CD4-positive, alpha-beta T cell treated with Interleukin-6 for 4 hours (primary cell): ENCODE results near the gene KCNF1.

Source experiments
- DNase-seq: peaks from one replicate; pipeline ENCODE4 v3.0.0-alpha.2; 2020; ENCODE audit warnings: mixed read lengths

Gene KCNF1

DNA sequence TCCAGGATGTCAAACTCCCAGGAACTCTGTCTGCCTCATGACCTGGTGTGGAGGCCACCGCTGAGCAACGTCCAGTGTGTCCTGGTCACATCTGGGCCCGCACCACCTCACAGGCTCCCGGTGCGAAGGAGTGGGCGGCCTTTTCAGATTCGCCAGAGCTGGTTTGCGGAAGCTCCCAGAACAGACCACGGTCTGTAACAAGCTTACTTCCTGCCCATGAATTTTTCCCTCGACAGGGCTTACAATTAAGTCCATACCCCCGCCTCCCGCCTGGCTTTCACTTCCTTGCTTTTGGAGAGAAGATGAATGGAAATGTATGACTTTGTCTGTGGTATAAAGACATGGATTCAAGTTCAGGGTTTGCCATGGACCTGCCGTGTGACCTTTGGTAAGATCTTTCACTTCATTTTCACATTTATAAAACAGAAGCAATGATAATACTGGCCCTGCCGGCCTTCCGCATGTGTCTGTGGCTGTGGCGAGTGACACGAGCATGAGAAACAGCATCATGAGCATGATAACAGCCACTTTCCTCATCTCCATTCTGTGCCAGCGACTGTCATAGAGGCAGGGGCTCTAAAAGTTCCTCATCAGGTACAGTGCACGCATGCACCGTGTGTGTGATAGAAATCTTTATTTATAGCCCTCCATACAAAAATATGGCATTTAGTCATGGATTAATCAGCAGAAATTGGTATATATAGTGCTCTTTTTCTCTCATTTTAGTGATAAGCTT, 31.0 kb upstream of the KCNF1 start:
- DNase-seq: no peak

- no peak for DNase-seq
These were observed 29.2 kb upstream of the KCNF1 start for GRCh38 chr2:10882568-10882967.

DNA sequence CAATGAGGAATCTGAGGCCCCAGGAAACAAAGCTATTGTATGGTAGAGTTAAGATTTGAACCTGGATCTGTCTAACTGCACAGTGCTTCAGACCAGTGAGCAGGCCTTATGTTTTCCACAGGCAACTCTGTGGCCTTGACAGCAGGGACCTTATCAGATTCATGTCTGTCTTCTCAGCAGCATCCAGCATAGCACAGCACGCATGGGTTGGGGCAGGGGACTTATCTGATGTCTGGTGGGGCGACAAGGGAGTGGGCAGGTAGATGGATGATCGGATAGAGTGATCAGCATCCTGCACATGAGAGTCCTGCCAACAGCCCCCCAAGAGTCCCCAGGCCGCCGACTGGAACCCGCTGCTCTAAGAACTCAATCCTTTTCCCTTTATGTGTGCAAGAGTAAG, 28.7 kb upstream of the KCNF1 start:
- no peak for DNase-seq

DNA sequence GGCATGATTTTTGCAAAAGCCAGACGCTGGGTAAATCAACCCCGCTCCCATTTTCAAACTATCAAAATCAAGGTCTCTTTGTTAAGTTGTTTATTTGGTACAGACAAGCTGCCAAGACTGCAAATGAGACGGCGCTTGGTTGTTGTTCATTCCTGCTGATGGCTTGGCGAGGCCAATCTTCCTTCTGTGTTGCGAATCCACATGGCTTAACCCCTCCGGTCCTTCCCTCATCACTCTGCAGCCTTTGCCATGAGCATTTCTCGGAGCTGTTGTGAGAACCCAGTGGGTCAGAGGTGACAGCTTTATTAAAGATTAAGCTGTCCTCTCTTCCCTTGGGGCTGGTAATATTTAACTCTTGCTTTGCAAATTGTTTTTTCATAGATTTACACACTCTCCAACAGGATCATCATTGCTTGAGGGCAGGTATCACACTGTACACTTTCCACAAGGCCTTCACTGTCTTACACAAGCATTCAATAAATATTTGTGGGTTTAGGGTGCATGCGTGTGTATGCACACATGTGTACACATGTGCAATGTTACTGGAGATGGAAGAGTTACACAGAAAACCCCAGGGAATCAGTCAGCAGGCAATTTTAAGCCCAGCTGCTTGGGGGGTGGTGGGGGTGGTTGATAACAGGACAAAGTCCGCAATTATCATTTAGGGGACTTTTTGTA, 27.8 kb upstream of the KCNF1 start:
- no peak for DNase-seq

GRCh38 chr2:10884574-10884975, 27.2 kb upstream of the KCNF1 start:
- DNase-seq: no peak

DNA sequence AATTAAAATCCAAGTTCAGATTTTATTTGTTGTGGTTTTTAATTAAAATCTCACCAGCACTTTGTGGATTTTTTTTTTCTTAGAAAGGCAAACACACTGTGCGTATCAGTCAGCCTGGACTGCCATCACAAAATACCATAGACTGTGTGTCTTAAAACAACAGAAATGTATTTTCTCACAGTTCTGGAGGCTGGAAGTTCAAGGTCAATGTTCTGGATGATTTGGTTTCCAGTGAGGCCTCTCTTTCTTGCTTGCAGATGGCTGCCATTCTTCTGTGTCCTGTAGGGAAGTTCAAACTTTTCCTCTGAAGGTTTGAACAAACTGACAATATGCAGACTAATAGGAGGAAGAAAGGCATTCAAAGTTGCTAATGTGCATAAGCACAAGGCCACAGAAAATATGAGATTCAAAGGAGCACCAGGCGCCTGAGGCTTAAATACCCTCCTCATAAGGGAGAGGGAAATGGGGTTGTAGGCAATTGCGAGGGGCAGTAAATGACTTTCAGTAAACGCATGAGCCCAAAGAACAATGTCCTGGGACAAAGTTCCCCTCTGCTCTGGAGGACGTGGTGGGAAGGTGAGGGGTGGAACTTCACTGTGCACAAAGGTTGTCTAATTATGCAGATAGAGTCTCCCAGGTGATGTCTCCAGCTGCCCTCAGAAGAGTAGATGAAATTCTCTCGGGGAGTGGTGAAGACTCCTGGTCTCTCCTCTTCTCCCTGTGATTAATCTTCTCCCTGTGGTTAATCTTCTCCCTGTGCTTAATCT, 26.5 kb upstream of the KCNF1 start:
- no peak for DNase-seq

GRCh38 chr2:10887476-10887875, 24.3 kb upstream of the KCNF1 start:
- DNase-seq: no peak

DNA sequence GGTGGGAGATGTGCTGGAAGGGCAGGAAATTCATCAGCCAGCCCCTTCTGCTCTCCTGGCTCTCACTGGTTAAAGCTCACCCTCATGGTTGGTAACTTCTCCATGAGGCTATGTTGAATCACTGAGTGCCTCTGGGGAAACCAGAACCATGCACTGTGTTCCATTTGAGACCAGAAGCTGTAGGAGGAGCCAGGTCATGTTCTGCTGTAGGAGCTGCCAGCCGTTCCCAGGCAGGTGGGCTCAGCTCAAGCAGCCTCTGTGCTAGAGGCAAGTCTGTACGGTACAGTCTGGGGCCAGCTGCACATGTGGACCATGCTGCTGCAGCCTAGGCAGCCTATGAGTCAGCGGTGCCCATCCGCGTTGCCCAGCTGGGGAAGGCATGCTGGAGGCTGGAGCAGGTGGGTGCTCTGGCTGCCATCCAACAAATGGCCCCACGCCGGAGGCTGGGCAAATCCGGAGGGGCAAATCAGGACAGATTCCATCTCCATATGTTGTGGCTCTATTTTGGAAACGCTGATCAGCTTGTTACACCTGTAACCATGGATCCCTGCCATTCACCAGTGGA, 22.0 kb upstream of the KCNF1 start:
- DNase-seq: no peak

DNA sequence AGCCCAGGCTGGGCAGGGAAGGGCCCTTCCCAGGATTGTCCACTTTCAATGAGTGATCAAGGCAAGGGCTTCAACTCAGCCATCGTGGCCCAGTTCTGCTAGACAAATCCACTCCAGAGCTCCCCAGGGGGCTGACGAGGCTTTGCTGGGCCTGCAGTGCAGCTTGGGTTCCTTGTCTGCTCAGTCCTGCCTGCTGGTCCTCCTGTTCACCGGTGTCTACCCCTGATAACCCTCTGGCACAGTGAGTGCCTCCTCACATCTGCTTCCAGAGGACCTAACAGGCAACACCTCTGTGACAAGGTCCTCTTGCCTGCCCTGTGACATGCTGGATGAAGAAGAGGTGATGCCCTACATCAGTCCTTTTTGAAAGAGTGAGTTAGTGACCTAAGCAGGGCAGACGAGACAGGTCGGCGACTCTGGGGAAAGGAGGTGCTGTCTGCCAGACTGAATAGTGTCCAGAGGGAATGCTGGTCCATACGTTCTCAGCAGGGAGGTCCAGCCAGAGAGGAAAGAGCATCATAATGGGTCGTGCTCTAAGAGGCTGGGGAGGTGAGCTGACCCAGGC, 20.9 kb upstream of the KCNF1 start:
- no peak for DNase-seq

GRCh38 chr2:10891390-10891789, 20.3 kb upstream of the KCNF1 start:
- DNase-seq: no peak

DNA sequence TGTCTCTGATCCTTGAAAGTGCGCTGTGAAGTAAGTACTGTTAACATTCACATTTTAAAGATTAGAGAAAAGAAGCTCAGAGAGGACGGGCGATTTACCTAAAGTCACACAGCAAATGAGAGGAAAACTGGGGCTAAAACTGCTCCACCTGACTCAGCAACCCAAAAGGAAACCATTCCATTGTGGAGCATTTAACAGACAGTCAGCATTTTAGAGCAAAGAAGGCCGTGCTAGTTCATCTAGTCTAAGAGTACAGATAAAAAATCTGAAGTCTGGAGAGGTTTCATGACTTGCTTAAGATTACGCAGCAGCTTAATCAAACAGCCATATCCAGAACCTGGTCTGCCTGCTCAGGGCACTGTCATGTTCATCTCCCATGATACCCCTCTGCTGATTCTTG, 19.9 kb upstream of the KCNF1 start:
- DNase-seq: no peak

DNA sequence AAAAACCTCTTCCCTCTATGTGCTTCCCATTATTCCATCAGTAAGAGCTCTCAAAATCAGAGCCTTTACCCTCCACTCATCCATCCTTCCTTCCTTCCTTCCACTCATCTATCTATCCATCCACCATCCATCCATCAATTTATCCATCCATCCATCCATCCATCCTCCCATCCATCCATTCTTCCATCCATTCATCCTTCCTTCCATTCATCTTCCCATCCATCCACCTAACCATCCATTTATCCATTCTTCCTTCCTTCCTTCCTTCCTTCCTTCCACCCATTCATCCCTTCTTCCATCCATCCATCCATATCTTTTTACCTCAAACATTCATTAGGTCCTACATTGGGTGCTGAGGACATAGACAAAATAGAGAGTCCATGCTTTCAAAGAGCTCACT, 19.4 kb upstream of the KCNF1 start:
- DNase-seq: no peak

- no peak for DNase-seq
These were observed 18.9 kb upstream of the KCNF1 start for GRCh38 chr2:10892796-10893350.

DNA sequence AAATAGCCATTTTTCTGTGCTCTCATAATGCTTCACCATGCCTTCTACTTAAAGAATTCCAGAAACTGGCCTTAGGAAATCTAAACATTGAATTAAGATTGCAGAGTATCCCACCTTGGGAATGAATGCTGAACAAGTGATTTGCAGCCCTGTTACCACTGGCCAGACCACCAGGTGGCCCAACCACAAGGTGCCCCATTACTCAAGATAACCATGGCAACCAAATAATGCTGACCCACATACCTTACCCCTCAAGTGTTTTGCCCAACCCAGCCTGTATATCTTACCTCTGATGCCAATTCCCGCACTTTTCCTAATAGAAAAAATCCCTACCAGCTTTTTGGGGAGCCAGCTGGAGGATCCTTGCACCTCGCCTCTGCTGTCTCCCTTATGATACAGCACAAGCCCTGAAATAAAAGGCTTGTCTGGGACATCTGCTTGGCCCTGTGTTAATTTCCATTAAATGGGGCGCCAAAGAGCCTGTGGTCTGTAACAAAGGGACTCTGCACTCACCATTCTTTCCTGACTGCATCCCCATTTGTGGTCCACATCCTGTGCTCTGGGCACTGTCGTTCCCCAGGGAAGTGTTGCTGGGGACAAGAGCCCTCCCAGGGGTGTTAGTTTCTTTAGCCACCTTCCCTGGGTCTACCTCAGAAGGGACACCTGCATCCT, 17.3 kb upstream of the KCNF1 start:
- DNase-seq: no peak

DNA sequence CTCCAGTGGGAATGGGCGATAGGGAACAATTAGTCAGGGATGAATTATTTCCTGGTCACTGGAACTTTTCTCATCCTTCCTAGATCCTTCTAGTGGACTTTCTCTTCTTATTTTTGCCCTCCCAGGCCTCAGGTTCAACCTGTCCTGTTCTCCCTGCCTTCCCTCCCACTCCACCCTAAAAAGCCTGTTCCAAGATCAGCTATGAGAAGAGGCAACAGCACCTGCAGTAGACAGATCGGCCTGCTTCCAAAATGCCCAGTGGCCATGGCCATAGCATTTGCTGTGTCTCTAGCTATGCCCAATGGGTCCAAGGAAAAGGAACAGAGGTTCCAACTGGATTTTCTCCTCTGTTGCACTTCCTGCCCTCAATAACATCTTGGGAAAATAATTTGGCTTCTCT, 16.5 kb upstream of the KCNF1 start:
- no peak for DNase-seq

DNA sequence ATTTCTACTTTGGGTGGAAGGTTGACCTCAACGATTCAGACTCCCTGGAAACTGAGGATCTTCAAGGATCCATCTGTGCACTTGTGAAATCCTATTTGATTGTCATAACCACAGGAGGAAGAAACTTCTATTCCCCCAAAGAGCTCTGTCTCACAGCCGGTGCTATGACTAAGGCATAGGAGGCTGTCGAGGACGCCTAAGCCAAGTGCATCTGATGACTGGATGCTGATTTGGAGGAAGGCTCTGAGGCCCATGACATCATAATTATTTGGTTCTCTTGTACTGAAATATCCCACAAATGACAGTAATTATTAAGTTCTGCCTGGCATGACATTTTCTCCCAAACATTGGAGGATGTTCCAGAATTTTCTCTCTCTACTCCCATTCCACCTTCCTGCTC, 13.8 kb upstream of the KCNF1 start:
- no peak for DNase-seq

GRCh38 chr2:10900216-10901109, 11.3 kb upstream of the KCNF1 start:
- DNase-seq: no peak

DNA sequence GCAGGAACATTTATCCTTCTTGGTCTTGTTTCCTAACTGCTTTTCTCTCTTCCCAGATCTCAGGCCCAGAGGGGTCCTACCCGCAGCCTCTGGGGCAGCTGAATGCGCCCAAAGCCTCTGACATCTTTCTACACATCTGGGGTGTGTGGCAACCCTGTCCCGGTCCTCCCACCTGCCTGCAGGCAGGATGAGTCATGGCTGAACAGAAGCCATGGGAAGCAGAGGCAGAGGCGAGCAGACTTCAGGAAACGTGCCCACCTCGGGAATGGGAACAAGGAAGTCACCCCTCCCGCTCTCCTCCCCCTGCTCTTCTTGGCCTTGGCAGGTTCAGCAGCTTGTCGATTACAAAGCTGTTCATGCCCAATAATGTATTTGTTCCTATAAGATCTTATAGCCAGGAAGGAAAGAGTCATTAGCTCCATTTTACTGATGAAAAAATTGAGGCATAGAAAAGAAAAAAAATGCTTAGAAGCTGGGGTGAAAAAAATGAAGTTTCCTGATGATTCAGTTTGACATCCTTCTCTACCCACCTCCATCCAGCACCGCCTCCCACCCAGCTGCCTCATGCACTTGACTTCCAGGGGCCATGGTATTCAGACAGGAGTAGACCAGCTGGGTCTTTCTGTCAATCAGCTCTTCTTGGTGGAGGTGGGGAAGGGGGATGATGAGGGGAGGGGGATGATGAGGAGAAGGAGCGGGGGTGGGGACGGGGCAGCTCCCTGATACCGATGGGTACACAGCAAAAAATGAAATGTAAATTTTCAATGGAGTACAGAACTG, 10.4 kb upstream of the KCNF1 start:
- DNase-seq: no peak

GRCh38 chr2:10903861-10904210, 7.9 kb upstream of the KCNF1 start:
- DNase-seq: no peak

- DNase-seq: no peak
These were observed 7.3 kb upstream of the KCNF1 start for GRCh38 chr2:10904455-10904854.
